Parathyroid adenoma (tissue), 2 donors: ENCODE results near the gene TRAF3IP3.

Experiments
- H2AFZ ChIP-seq: fragments of 300-600 bp; sonication (generic); one replicate; pipeline ENCODE4 v1.7.0; 2017; ENCODE audit warnings: antibody characterized with exemption, mild to moderate bottlenecking
- H3K27ac ChIP-seq: fragments of 300-600 bp; sonication (generic); one replicate; pipeline ENCODE4 v1.7.0; 2017
- H3K27me3 ChIP-seq: fragments of 300-600 bp; sonication (generic); one replicate; pipeline ENCODE4 v1.7.0; 2017; ENCODE audit warnings: low read length; ENCODE audit not compliant: control insufficient read depth, insufficient read depth
- H3K36me3 ChIP-seq: fragments of 300-600 bp; sonication (generic); one replicate; pipeline ENCODE4 v1.7.0; 2017; ENCODE audit warnings: low read length; ENCODE audit not compliant: control insufficient read depth, insufficient read depth
- H3K4me1 ChIP-seq: fragments of 300-600 bp; sonication (generic); one replicate; pipeline ENCODE4 v1.7.0; 2017; ENCODE audit warnings: control low read depth
- H3K4me2 ChIP-seq: fragments of 300-600 bp; sonication (generic); one replicate; pipeline ENCODE4 v1.7.0; 2017; ENCODE audit warnings: low read length
- H3K4me3 ChIP-seq: fragments of 300-600 bp; sonication (generic); one replicate; pipeline ENCODE4 v1.7.0; 2017; ENCODE audit warnings: low read depth, low read length
- H3K79me2 ChIP-seq: fragments of 300-600 bp; sonication (generic); one replicate; pipeline ENCODE4 v1.7.0; 2017; ENCODE audit warnings: control low read depth
- H3K9ac ChIP-seq: fragments of 300-600 bp; sonication (generic); one replicate; pipeline ENCODE4 v1.7.0; 2017; ENCODE audit warnings: mild to moderate bottlenecking
- H3K9me3 ChIP-seq: fragments of 300-600 bp; sonication (generic); one replicate; pipeline ENCODE4 v1.7.0; 2017; ENCODE audit warnings: low read length; ENCODE audit not compliant: control insufficient read depth
- CTCF ChIP-seq: fragments of 300-600 bp; sonication (generic); IDR thresholded peaks from one replicate; pipeline ENCODE4 v1.7.0; 2017; ENCODE audit warnings: antibody characterized with exemption, mild to moderate bottlenecking
- donor health status: primary hyperparathyroidism.

The TRAF3IP3 gene

GRCh38 chr1:209805341-209805781, 49.5 kb downstream of the TRAF3IP3 start:
- Histone ChIP-seq H3K36me3 (no peaks in the 10 kb centered on the region), H3K9ac (peak overlapping the region; percentile 50), H3K4me1 (peaks cover 10% of the 10 kb centered on the region), H3K4me2 (peak overlapping the region; percentile 90), H2AFZ (peak overlapping the region; percentile 98), H3K79me2 (peaks cover 4% of the 10 kb centered on the region), H3K9me3 (no peaks in the 10 kb centered on the region), H3K27me3 (no peaks in the 10 kb centered on the region), H3K27ac (peak overlapping the region; percentile 72), H3K4me3 (peak overlapping the region; percentile 77)
- TF ChIP-seq CTCF = no peak

- Histone ChIP-seq H3K27ac (peak within 1 kb of the TSS; percentile 72), H3K36me3 (no peaks in the 10 kb centered on the region), H3K4me1 (peaks cover 10% of the 10 kb centered on the region), H2AFZ (peak within 1 kb of the TSS; percentile 98), H3K79me2 (peaks cover 4% of the 10 kb centered on the region), H3K4me3 (peak within 1 kb of the TSS; percentile 77), H3K9me3 (no peaks in the 10 kb centered on the region), H3K27me3 (no peaks in the 10 kb centered on the region), H3K9ac (peak within 1 kb of the TSS; percentile 53), H3K4me2 (peak within 1 kb of the TSS; percentile 90)
- TF ChIP-seq CTCF = no peak
These were observed 50.3 kb downstream of the TRAF3IP3 start, which contains the start of gene IRF6 for GRCh38 chr1:209805875-209806760. Gene IRF6, minus strand, starts transcription at chr1:209806142. Its CDS starts 4,729 bp downstream, at chr1:209801413.

GRCh38 chr1:209807509-209807908, 51.7 kb downstream of the TRAF3IP3 start:
- no peaks in the 10 kb centered on the region for H3K27me3 ChIP-seq
- TF ChIP-seq CTCF = no peak

GRCh38 chr1:209808059-209808581, 52.3 kb downstream of the TRAF3IP3 start:
- Histone ChIP-seq H3K9me3 (no peaks in the 10 kb centered on the region), H3K36me3 (no peaks in the 10 kb centered on the region), H3K27me3 (no peaks in the 10 kb centered on the region), H3K79me2 (peaks cover 4% of the 10 kb centered on the region), H3K4me3 (no peak overlapping the region), H3K27ac (no peak overlapping the region), H3K4me2 (no peak overlapping the region), H3K4me1 (peaks cover 5% of the 10 kb centered on the region), H3K9ac (no peak overlapping the region), H2AFZ (no peak overlapping the region)
- TF ChIP-seq CTCF = no peak

More at GRCh38 chr1:209807509-209807908, 51.7 kb downstream of the TRAF3IP3 start:
- Histone ChIP-seq H3K9ac (no peak overlapping the region), H3K9me3 (no peaks in the 10 kb centered on the region), H3K36me3 (no peaks in the 10 kb centered on the region), H3K4me2 (no peak overlapping the region), H3K4me1 (peaks cover 6% of the 10 kb centered on the region), H3K79me2 (peaks cover 4% of the 10 kb centered on the region), H3K4me3 (no peak overlapping the region), H3K27ac (no peak overlapping the region), H2AFZ (no peak overlapping the region)
